ENCODE data around the gene FAM83F.
"Not testable (repeated sequence)": the region's sequence is repeated elsewhere in the genome, so short reads cannot be mapped to it uniquely, and the experiment has no call there.

The FAM83F gene

DNA sequence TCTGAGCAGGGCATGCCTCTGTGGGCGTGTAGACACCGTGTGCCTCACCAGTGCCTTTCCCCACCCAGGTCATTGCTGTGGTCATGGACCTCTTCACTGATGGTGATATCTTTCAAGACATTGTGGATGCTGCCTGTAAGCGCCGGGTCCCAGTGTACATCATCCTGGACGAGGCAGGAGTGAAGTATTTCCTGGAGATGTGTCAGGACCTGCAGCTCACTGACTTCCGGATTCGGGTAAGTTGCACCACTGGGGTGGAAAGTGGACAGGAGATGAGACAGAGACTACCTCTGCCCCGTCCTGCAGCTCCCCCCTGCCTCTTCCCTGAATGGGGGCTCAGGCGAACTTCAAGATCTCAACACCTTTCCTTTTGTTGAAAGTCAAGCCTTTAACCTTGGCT, 24.3 kb downstream of the FAM83F start:
- no peak for DNase-seq

DNA sequence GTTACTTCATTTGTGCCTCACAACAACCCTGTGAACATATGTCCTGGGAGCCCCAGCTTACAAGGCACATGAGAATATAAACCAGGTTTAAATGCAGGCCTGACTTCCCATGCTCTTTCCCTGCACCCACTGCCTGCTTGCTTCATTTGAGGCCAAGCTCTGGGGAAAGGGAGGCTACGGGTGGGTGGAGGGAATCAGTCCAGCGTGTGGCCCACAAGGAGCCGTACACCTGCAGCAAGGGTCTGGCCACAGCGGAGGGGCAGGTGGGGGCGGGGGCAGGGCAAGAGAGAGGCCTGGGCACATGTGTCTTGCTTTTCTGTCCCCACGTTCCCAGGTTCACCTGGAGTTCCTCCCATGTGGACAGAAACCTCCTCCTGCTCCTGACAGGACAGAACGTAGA, 26.2 kb downstream of the FAM83F start:
- DNase-seq, result no peak

DNA sequence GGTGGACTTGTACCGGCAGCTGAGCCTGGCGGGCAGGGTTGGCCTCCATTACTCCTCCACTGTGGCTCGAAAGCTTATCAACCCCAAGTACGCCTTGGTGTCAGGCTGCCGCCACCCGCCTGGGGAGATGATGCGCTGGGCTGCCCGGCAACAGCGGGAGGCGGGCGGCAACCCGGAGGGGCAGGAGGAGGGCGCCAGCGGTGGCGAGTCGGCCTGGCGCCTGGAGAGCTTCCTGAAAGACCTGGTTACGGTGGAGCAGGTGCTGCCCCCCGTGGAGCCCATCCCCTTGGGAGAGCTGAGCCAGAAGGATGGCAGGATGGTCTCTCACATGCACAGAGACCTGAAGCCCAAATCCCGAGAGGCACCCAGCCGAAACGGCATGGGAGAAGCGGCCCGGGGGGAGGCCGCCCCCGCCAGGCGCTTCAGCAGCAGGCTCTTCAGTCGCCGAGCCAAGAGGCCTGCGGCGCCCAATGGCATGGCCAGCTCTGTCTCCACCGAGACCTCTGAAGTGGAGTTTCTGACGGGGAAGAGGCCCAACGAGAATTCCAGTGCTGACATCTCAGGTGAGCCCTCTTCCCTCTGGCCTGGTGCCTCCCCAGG, 26.7 kb downstream of the FAM83F start:
- no peak for DNase-seq

DNA sequence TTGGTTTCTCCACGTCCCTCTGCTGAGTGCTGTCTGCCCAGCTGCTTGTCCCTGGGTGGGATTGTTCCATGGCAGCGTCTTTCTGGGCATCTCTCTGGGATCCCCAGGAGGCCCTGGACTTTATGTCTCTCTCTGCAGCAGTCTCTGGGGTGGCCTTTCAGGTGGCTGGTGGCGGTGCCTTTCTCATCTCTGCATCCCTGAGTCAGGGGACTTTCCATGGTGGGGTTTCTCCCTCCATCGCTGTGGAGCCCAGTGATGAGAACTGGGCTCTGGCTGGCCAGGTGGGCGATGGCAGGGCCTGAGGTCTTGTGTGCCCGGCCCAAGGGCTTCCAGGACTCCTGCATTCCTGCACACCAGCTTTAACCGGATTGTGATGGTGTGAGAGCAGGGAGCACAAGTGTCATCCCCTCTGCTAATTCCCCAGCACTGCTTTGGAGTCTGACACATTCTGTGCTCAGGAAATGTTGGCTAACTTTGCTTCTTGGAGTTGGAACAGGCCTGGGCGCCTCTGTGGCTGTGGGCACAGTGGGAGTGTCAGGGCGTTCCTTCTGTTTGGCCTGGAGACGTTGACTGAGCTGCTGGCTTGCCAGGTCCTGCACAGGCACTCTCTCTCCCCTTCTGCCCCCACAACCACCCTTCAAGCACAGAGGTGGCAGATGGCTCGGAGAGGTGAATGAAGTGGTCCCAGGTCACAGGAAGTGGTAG, 27.9 kb downstream of the FAM83F start:
- no peak for DNase-seq

DNA sequence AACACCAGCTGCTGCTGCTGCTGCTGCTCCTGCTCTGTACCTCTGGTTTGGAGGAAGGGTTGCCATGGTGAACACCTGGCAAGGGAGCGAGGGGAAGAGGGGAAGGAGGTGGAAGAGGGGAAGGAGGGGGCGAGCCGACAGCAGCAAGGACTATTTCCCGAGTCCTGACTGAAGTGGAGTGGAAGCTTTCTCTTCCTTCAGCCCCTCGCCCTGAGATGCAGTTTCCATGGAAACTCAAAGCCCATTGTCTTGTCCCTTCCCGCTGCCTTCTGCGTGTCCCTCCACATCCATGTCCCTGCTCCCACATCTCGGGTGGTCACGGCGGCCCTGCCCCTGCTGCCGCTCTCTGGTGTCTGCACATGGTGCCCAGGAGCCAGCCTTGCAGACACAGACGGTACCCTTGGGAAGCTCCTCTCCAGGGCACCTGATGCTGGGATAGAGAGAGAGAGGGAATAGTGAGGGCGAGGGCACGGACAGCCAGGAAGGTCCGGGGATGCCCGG, 28.6 kb downstream of the FAM83F start:
- no peak for DNase-seq

DNA sequence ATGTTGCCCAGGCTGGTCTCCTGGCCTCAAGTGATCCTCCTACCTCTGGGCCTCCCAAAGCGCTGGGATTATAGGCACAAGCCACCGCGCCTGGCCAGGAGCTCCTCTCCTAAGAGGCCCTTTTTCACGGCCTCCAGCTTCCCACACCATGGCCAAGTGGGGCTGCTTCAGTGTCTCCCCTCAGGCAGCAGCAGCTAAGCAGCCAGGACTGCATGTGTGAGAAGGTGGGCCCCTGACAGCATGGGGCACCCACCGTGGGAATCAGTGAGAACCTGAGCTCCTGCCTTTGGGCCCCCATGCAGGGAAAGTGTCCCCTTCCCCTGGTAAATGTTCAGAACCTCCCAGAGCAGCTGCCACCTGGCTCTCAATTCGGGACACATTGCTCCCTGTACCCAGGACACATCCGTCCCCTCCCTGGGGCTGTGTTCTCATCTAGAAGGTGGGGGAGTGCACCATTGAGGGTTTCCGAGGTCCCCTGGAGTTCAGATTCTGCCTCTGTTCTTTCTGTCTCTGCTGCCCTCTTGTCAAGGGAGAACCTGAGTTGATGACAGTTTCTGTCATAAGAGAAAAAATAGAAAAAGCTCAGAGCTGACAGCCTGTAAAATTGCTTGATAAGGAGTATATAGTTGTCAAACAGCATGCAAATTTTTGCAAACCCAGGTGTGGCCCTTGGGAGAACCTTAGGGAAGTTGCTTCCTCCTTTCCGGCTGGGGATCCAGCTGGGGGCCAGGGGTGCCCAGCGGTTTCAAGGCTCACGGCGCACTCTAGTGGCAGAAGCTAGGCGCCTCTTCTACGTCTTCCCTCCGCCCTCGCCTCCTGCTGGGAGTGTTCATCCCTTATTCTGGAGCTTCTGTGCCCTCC, 29.7 kb downstream of the FAM83F start:
- DNase-seq, result peak; percentile 62

DNA sequence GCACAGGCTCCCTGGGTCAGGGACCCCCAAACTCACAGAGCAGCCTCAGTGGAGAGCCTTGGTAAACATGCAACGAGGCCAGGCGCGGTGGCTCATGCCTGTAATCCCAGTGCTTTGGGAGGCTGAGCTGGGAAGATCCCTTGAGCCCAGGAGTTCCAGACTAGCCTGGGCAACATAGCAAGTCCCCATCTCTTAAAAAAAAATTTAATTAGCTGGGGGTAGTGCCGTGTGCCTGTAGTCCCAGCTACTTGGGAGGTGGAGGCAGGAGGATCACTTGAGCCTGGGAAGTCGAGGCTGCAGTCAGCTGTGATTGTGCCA, 30.3 kb downstream of the FAM83F start:
- DNase-seq, result not testable (repeated sequence)

DNA sequence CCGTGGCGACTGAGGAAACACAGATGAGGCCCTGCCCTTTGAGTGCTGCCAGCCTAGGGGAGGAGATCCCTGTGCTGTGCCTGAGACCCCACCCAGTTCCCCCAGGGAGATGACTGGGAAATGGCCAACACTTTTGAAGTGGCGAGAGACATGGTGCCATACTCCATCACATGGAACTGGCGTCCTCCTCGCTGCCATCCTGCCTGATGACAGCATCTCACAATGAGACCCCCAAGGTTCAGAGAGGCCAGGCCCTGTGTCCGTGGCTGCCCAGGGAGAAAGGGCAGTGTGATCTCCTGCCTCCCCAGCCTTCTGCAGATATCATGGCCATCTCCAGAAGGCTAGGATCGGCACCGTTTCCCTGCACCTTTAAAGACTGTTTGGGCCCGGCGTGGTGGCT, 31.1 kb downstream of the FAM83F start:
- DNase-seq, result no peak

DNA sequence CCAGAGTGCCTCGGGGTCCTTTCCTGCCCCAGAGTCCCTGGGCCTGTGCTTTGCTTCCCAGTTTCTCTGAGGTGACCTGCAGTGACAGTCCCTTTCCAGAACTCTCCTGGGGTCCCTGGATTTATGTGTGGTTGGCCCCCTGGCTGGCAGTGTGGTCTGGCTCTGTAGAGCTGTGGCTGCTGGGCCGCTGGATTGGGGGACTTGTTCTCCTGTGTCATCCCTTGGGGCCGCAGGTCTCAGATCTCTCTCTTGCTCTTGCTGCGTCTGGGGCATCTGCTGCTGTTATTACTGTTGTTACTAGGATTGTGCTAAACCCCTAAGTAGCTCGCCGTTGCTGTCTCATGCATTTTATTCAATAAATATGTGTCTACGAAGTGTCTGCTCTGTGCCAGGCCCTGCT, 31.9 kb downstream of the FAM83F start:
- no peak for DNase-seq

DNA sequence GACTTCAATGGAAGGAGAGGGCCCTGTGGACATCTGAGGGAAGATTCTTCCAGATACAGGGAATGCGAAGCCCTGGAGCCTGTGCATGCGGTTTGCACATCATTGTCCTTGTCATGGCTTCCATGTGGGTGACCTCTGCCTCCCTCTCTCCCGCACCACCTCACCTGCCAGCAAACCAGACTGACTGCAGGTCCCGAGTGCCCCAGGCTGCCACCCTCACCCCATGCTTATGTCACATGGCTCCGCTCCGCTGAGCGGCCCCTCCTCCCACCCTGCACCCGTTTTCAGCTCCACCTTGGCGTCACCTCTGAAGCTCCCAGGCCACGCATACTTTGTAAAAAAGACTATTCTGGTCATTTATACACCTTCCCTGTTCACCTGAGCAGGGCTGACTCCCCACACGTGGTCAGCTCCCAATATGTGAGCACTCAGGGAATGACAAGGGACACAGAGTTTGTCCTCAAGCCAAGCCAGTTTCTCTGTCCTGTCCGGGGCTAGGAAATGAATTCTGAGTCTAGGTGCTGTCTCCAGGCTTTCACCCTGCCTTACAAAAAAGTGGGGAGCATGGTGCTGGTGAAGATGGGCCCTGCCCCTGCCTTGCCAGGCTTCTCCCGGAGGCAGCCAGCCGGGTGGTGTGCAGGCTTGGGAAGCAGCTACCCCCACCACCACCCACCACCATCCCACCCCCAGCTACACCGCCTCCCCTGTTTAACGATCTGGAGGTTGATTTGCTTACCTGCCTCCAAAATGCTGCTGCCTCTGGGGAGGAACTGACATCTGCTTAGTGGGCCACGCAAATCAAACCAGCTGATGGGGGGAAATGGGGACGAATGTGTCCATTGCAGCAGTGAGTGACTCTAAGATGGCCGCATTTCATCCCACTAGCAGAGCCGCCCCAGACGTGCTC, 32.7 kb downstream of the FAM83F start:
- DNase-seq, result no peak

DNA sequence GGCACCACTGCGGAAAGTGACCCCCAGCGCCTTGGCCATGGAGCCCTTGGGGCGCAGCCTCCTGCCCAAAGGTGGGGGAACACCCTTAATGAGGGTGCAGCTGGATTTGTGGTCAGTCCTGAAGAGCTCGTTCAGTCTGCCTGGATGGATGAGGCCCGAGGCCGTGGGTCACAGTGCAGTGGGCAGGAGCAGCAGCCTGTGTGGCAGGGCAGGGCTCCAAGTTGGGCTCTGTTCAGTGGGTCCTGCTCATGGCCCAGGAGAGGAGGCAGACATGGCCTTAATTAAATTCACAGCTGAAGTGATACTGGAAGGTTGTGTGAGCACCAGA, 33.3 kb downstream of the FAM83F start:
- DNase-seq, result no peak

DNA sequence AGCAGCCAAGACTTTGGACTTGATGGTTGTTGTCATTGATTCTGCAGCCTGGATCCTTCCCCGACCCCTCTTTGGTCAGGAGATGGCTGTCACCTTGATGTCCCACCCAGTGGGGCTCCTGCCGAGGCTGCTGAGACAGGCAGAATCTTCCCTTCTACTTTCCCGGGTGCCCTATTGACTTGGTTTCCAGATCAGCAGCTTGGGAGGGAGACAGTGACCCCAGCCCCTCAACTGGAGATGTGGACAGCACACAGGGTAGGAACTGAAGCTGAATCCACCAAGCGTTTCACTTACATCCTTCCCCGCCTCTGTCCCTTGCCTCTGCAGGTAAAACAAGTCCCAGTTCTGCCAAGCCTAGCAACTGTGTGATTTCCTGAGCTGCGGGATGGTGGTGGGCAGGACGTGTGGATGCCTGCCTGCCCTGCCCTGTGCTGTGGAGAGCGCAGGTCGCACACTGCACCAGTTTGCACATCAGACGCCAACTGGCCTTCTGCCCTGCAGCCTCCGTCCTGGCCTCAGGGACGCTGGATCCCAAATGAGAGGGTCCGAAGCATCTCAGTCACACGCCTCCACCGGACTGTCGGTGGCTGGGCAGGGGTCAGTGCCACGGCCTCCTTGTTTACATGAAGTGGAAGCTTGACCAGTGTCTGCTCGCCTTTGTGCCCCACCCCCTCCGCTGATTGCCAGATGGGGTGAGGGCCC, 34.6 kb downstream of the FAM83F start:
- no peak for DNase-seq

DNA sequence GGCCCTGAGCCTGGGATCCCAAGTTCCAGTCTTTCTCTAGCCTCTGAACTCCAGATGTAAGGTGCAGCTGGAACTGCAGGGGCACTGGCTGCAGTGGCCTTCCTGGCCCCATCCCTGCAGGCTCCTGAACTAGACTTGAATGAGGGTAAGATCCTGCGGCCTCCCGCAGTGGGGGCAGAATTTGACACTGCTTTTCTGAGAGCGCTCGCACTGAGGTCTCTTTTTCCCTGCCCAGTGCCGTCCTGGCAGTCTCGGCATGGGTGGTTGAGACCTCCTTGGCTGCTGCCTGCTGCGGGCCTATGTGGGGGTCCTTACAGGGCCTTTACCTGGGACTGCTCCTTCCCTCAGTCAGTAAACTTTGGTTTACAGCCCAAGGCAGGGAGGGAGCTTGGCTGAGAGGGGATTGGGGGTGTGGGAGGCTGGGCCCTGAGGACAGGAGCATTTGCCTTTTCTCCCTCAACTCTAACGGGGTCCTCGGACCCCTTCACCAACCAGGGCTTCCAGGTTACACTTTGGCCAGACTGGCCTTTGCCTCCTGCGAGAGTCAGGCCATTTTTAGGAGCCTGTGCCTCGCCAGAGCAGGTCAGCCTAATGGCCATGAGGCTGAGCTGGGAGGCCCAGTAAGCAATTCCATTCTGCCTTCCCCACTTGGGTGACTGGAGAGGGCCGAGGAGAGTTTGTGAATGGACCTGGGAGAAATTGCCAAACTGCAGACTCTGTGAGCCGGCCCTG, 35.4 kb downstream of the FAM83F start:
- no peak for DNase-seq

DNA sequence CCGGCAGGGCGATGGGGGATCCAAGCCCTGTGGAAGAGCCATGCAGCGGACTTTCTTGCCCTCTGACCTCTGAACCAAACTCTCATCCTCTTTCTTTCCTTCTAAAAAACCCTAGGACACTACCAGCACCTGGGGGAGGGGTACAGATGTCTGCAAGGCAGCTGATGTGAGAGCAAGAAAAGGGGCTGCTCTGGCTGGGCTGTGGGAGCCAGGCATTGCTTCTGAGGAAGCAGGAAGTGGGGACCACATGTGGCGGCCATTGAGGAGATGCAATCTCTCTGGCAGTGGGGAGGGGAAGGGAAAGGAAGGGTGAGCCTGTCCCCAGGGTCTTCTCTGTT, 36.0 kb downstream of the FAM83F start:
- no peak for DNase-seq

DNA sequence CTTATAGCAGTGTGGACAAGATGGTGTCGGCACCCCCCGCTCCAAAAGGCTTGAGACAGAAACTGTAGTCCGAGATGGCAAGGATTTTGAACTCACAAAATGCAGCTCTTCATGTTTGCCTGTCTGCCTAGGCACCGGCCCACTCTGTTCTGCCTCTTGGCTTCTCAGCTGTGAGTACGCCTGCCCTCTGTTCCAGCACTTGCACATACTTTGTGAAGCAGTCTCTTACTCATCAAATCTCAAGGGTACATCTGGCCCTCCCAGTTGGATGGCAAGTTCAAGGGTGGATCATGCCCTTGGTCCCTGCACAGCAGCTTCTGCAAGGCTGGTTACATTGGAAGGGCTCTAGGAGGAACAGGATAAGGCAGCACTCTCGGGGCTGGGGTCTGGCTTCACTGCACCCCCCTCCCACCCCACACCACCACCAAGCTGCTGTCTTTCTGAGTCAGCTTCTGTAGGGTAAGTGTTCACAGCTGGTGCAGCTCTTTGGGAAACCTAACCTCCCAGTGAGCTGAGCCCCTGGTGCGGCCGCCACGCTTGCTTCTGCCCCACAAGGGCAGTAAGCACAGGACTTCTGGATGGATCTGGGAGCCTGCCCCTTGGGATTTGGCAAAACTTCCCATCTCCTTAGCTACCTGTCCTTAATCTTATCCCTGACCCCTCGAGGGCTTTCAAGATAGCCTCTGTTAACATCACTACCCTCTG, 37.2 kb downstream of the FAM83F start:
- no peak for DNase-seq

DNA sequence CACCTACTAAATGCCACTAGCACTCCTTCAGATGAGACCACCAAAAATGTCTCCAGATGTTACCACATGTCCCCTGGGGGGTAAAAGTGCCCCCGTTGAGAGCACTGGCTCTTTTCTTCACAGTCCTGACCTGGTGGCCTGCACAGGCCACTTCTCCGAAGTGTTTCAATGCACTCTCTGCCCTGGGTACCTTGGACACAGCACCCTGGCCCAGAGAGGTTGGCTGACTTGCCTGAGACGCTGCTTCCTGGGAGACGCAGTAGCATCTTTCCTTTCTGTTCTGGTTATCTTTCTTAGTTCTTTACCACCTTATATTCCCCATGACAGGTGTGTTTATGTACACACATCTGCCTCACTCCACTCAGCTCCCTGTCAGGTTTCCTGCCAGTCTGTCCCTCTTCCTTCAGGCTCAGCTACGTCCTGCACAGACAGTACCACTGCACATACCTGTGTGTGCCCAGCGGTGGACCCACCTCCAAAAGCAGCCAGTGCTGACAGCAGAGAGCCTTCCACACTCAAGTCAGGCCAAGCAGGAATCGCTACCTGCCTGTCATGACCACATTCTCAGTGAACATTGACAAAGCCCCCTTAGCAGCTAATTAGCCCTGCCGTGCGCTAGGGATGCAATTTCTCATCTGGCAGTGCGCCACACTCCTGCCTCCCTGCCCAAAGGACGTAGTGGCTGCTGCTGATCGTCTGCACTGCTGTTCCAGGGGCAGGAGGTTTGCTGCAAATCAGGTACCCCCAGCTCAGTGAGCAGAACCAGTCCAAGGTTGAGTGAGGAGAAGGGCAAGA, 39.0 kb downstream of the FAM83F start:
- DNase-seq, result no peak

DNA sequence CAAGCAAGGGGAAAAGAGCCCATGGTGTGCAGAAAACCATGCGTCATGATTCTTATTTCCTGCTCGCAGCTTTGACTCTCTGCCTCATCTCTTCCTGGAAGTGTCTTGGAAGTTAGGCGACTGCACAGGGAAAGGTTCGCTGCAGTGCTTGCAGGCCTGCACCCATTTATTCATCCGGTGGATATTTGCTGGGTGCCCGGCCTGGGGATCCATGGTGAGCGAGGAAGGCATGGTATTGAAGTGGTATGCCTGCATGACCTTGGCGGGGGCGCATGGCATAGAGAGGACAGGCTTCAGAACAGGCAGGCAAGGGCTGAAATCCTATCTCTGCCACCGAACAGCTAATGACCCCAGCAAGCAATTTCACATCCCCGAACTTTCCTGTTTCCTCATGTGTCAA, 40.6 kb downstream of the FAM83F start:
- DNase-seq, result no peak

DNA sequence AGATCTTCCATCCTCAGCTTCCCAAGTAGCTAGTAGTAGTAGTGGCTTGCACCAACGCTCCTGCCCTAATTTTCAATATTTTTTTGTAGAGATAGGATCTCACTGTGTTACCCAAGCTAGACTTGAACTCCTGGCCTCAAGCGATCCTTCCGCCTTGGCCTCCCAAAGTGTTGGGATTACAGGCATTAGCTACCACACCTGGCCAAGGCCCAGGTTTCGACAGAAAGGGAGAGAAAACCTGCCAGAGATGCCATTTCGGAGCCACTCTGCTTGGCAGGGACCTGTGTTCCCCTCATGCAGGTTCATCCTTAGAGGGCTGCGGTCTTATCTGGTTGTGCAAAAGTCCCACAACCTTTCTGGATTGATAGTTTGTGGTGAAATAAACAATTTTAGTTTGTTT, 41.4 kb downstream of the FAM83F start:
- no peak for DNase-seq

DNA sequence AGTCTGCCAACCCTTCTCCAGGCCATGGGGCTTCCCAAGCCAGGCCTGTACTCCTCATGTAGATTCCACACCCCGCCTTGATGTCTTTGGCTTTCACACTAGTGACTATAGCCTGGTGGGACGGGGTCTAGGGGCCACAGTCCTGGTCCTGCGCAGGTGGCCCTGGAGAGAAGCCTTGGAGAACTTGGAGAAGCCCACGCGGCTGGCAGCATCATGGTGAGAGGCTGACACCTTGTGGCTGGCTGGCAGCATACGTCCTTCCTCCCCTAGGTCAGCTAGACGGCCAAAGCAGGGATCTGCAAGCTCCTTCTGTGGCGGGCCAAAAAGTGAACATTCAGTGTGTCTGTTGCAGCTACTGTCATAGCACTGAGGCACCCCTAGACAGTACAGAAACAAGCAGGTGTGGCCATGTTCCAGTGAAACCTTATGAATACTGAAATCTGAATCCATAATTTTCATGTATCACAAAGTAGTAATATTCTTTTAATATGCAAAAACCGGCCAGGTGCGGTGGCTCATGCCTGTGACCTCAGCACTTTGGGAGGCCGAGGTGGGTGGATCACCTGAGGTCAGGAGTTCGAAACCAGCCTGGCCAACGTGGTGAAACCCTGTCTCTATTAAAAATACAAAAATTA, 42.0 kb downstream of the FAM83F start:
- peak; percentile 65 for DNase-seq

DNA sequence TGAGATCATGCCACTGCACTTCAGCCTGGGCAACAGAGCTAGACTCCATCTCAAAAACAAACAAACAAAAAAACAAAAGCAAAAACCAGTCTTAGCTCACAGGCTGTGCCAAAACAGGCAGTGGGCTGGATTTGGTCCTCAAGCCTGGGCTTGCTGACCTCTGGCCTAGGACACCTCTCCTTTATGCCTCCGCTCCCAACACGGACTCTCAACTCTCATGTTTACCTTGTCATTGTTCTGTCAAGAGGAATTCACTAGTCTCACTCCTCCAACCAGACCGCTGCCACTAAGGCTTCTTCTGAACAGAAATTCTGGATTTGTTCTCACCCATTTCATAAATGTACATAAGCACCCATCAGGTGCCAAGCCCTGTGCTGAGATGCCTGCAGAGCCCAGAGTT, 42.6 kb downstream of the FAM83F start:
- DNase-seq, result no peak
